LNCaP clone FGC (cell line): ENCODE measurements around the gene ADRB2.

Experiments used
- DNase-seq: peaks from one replicate; pipeline ENCODE4 v3.0.0-alpha.2; 2011; ENCODE audit warnings: low read depth
- H3K4me3 ChIP-seq: 2 replicates; pipeline ENCODE4 v1.5.1; 2011; ENCODE audit warnings: mild to moderate bottlenecking, low read depth, low read length, control low read depth
- CTCF ChIP-seq: IDR thresholded peaks from 2 replicates; pipeline ENCODE4 v1.5.1; 2012; ENCODE audit warnings: mild to moderate bottlenecking; ENCODE audit not compliant: control insufficient read depth, insufficient read depth; ENCODE audit errors: extremely low read depth

Gene ADRB2

GRCh38 chr5:148788636-148789035, 37.8 kb upstream of the ADRB2 start:
- no peak for DNase-seq
- TF ChIP-seq CTCF, result no peak
- H3K4me3 ChIP-seq, result no peak overlapping the region

- no peak for TF ChIP-seq CTCF
- no peak for DNase-seq
- no peak overlapping the region for H3K4me3 ChIP-seq
Measured at GRCh38 chr5:148790545-148791333, 35.7 kb upstream of the ADRB2 start.

GRCh38 chr5:148791334-148791667, 35.1 kb upstream of the ADRB2 start:
- TF ChIP-seq CTCF, result no peak
- DNase-seq, result no peak
- no peak overlapping the region for H3K4me3 ChIP-seq

- no peak for TF ChIP-seq CTCF
- DNase-seq, result no peak
- no peak overlapping the region for H3K4me3 ChIP-seq
Measured at GRCh38 chr5:148791696-148792095, 34.7 kb upstream of the ADRB2 start.

GRCh38 chr5:148792744-148793143, 33.7 kb upstream of the ADRB2 start:
- no peak overlapping the region for H3K4me3 ChIP-seq
- no peak for TF ChIP-seq CTCF
- no peak for DNase-seq

- H3K4me3 ChIP-seq, result no peak overlapping the region
- DNase-seq, result no peak
- no peak for TF ChIP-seq CTCF
Measured at GRCh38 chr5:148793261-148793660, 33.1 kb upstream of the ADRB2 start.

GRCh38 chr5:148794275-148794674, 32.1 kb upstream of the ADRB2 start:
- DNase-seq, result no peak
- TF ChIP-seq CTCF, result no peak
- no peak overlapping the region for H3K4me3 ChIP-seq
